GM12878 (cell line): ENCODE data around the gene AWAT1. TPM values are rescaled to one million over a fixed set of nuclear protein-coding genes. Genes with fewer than 3 reads are reported as not detected.

Experiments
- ATAC-seq: fragments of 200-7000 bp; cut with Tn5 transposase; 3 replicates; pipeline ENCODE4 v1.9.1; 2020; ENCODE audit warnings: mild to moderate bottlenecking, moderate library complexity
- BruUV-seq: library from RNA; stranded (reverse); fragments of 400-500 nt; replicated peaks from 2 replicates; lab custom pipeline; 2021; lab: Mats Ljungman, UMichigan
- CTCF ChIA-PET: fragments of 300-600 bp; sonication (Branson Sonifier 250); formaldehyde crosslinking; extraction: SDS; loops from one replicate; lab custom pipeline; 2021; ENCODE audit warnings: inconsistent platforms; lab: Yijun Ruan, JAX
- POLR2A ChIA-PET: fragments of 350-600 bp; formaldehyde crosslinking; extraction: SDS; loops from one replicate; lab custom pipeline; 2021; ENCODE audit warnings: inconsistent platforms; lab: Charles Lee
- RAD21 ChIA-PET: fragments of 300-600 bp; sonication (Branson Sonifier 250); formaldehyde crosslinking; loops from one replicate; lab custom pipeline; 2023; ENCODE audit warnings: antibody characterized with exemption; ENCODE audit not compliant: unreplicated experiment; lab: Charles Lee
- SMC1A ChIA-PET: fragments of 300-600 bp; sonication (Branson Sonifier 250); formaldehyde crosslinking; loops from one replicate; lab custom pipeline; 2023; ENCODE audit not compliant: unreplicated experiment, uncharacterized antibody; lab: Charles Lee
- DNase-seq: peaks from one replicate; pipeline ENCODE4 v3.0.0-alpha.2; 2011; ENCODE audit warnings: low read depth, low spot score
- FAIRE-seq: peaks from 3 replicates; lab custom pipeline; 2011; peaks lifted over from hg19 to GRCh38; lab: Jason Lieb, UNC
- H2AFZ ChIP-seq: 2 replicates; pipeline ENCODE4 v1.6.0; 2011; ENCODE audit warnings: low read depth, low read length, control low read depth; ENCODE audit not compliant: control insufficient read depth
- H3K27ac ChIP-seq: 2 replicates; pipeline ENCODE4 v1.5.1; 2011; ENCODE audit warnings: control low read depth; ENCODE audit not compliant: control insufficient read depth, insufficient read depth
- H3K27me3 ChIP-seq, 2 experiments: replicated peaks in 1 of 2; 2 replicates each; pipeline versions ENCODE4 v1.6.0 to v1.6.1; 2011; ENCODE audit warnings: low read length in 1 of 2; ENCODE audit not compliant: control insufficient read depth in 2 of 2, insufficient read depth in 2 of 2
- H3K36me3 ChIP-seq, 2 experiments: 2 replicates each; pipeline ENCODE4 v1.5.1; 2011; ENCODE audit warnings: low read length in 1 of 2; ENCODE audit not compliant: control insufficient read depth in 2 of 2, insufficient read depth in 2 of 2
- H3K4me1 ChIP-seq: 2 replicates; pipeline ENCODE4 v1.6.1; 2011; ENCODE audit warnings: mild to moderate bottlenecking, low read length, moderate library complexity, mixed read lengths; ENCODE audit not compliant: control insufficient read depth, insufficient read depth
- H3K4me2 ChIP-seq: 2 replicates; pipeline ENCODE4 v1.6.0; 2011; ENCODE audit warnings: control low read depth; ENCODE audit not compliant: control insufficient read depth, insufficient read depth
- H3K4me3 ChIP-seq: fragments of 200-600 bp; sonication (generic); 2 replicates; pipeline ENCODE4 v1.5.1; 2016
- H3K79me2 ChIP-seq: 2 replicates; pipeline ENCODE4 v1.6.0; 2011; ENCODE audit warnings: low read length; ENCODE audit not compliant: control insufficient read depth, insufficient read depth
- H3K9ac ChIP-seq: 2 replicates; pipeline ENCODE4 v1.8.0; 2011; ENCODE audit warnings: low read length, control low read depth, mixed read lengths; ENCODE audit not compliant: control insufficient read depth, insufficient read depth
- H3K9me3 ChIP-seq: replicated peaks from 3 replicates; pipeline ENCODE4 v1.5.1; 2011; ENCODE audit warnings: mild to moderate bottlenecking, low read length; ENCODE audit not compliant: control insufficient read depth, insufficient read depth
- H4K20me1 ChIP-seq: 2 replicates; pipeline ENCODE4 v1.6.0; 2011; ENCODE audit not compliant: control insufficient read depth, insufficient read depth
- BRCA1 ChIP-seq: IDR thresholded peaks from 2 replicates; pipeline ENCODE4 v1.6.1; 2011; ENCODE audit warnings: low read depth, low read length, improper control_type of control experiment
- ESRRA ChIP-seq: IDR thresholded peaks from 2 replicates; pipeline ENCODE4 v1.6.1; 2012; ENCODE audit warnings: mild to moderate bottlenecking, low read length, improper control_type of control experiment
- FOXK2 ChIP-seq: fragments of 450-650 bp; IDR thresholded peaks from 2 replicates; pipeline ENCODE4 v1.6.1; 2017; ENCODE audit warnings: mild to moderate bottlenecking, moderate library complexity
- HDGF ChIP-seq: fragments of 450-650 bp; IDR thresholded peaks from 2 replicates; pipeline ENCODE4 v1.6.1; 2016; ENCODE audit warnings: antibody characterized with exemption
- RBBP5 ChIP-seq: fragments of 200-600 bp; sonication (generic); conservative IDR thresholded peaks from 2 replicates; pipeline ENCODE4 v1.6.1; 2016
- WRNIP1 ChIP-seq: IDR thresholded peaks from 2 replicates; pipeline ENCODE4 v1.6.1; 2011; ENCODE audit warnings: low read depth, low read length, improper control_type of control experiment, borderline replicate concordance
- ZNF207 ChIP-seq: fragments of 450-650 bp; IDR thresholded peaks from 2 replicates; pipeline ENCODE4 v1.6.1; 2014; ENCODE audit warnings: antibody characterized with exemption, mild to moderate bottlenecking, borderline replicate concordance
- ZNF274 ChIP-seq: IDR thresholded peaks from one replicate; pipeline ENCODE4 v1.8.0; 2011; ENCODE audit not compliant: insufficient read length, insufficient read depth
- ZZZ3 ChIP-seq: IDR thresholded peaks from 2 replicates; pipeline ENCODE4 v1.6.1; 2011; ENCODE audit warnings: low read depth; ENCODE audit not compliant: control insufficient read depth, insufficient read length
- WGBS: methylation state at CpG from one replicate; pipeline ENCODE4 v1.1.6; 2016; ENCODE audit warnings: low lambda C conversion rate; ENCODE audit not compliant: insufficient replicate concordance, insufficient coverage; ENCODE audit errors: missing lambda C conversion rate; 5-methylcytosine and 5-hydroxymethylcytosine counted together
- in situ Hi-C: fragments of 300-500 bp; cut with MboI; formaldehyde crosslinking; loops from 9 replicates; pipeline ENCODE4 v1.14.3; 2018; ENCODE audit warnings: mixed read lengths
- intact Hi-C: fragments of 100-400 bp; cut with micrococcal nuclease; formaldehyde crosslinking; loops from one replicate; pipeline ENCODE4 v1.14.2; 2022; ENCODE audit not compliant: unreplicated experiment
- polyA plus RNA-seq, 11 experiments: library from polyadenylated mRNA; depleted of rRNA in 4 of 11; unstranded in 6 of 11; stranded (reverse) in 5 of 11; fragments of >200 nt; fragmentation: Nextera tagmentation in 4 of 11; fragmentation: Illumina TruSeq in 1 of 11; extraction: Ambion mirVana in 4 of 11; extraction: Trizol in 1 of 11; gene quantifications; 1 replicate in 1 of 11; 2 replicates in 10 of 11; pipeline versions ENCODE4 v1.2.1 to v1.2.3, GENCODE V29; 2011 to 2016; ENCODE audit warnings: inconsistent platforms in 2 of 11, missing spikeins in 2 of 11, low read depth in 1 of 11
- total RNA-seq, 4 experiments: library from RNA; depleted of rRNA in 3 of 4; stranded (reverse); fragments of >200 nt in 3 of 4; fragmentation: Illumina TruSeq in 1 of 4; extraction: Trizol in 1 of 4; gene quantifications; 2 replicates each; pipeline versions ENCODE4 v1.2.1 to v1.2.3, GENCODE V29; 2013 to 2021
- TF ChIP-seq, protein P1 (sequence below): fragments of 450-650 bp; IDR thresholded peaks from 2 replicates; pipeline ENCODE4 v1.6.1; 2017; ENCODE audit warnings: mild to moderate bottlenecking, moderate library complexity
- TF ChIP-seq, protein P2 (sequence below): fragments of 450-650 bp; IDR thresholded peaks from 2 replicates; pipeline ENCODE4 v1.6.1; 2017; ENCODE audit warnings: mild to moderate bottlenecking

The AWAT1 gene
- total and polyA plus RNA-seq, 10 of the 15 experiments (the other 5 are each of a cell fraction or from before 2014, with no cell fraction given): not detected

DNA sequence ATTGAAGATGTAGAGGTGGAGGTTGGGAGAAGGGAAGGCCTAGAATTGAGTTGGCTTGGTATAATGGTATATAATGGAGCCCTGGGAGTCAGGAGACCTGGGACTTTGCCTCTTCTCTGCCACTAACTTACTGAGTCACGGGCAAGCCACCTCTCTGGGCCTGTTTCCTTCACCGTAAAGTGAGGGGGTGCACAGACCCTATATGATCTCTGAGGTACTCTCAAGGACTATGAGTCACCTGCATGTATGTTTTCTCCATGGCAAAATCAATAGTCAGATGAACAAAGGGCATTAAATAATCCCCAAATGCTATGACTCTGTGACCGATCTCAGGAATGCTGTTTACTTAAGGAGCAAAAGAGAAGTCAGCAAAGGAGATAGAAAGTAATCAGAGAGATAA, 20.5 kb downstream of the AWAT1 start:
- TF ChIP-seq ZZZ3 (no peak), ESRRA (no peak), WRNIP1 (no peak), RBBP5 (no peak), FOXK2 (no peak), ZNF274 (no peak), HDGF (no peak), ZNF207 (no peak), BRCA1 (no peak)
- TF ChIP-seq, protein P1, sequence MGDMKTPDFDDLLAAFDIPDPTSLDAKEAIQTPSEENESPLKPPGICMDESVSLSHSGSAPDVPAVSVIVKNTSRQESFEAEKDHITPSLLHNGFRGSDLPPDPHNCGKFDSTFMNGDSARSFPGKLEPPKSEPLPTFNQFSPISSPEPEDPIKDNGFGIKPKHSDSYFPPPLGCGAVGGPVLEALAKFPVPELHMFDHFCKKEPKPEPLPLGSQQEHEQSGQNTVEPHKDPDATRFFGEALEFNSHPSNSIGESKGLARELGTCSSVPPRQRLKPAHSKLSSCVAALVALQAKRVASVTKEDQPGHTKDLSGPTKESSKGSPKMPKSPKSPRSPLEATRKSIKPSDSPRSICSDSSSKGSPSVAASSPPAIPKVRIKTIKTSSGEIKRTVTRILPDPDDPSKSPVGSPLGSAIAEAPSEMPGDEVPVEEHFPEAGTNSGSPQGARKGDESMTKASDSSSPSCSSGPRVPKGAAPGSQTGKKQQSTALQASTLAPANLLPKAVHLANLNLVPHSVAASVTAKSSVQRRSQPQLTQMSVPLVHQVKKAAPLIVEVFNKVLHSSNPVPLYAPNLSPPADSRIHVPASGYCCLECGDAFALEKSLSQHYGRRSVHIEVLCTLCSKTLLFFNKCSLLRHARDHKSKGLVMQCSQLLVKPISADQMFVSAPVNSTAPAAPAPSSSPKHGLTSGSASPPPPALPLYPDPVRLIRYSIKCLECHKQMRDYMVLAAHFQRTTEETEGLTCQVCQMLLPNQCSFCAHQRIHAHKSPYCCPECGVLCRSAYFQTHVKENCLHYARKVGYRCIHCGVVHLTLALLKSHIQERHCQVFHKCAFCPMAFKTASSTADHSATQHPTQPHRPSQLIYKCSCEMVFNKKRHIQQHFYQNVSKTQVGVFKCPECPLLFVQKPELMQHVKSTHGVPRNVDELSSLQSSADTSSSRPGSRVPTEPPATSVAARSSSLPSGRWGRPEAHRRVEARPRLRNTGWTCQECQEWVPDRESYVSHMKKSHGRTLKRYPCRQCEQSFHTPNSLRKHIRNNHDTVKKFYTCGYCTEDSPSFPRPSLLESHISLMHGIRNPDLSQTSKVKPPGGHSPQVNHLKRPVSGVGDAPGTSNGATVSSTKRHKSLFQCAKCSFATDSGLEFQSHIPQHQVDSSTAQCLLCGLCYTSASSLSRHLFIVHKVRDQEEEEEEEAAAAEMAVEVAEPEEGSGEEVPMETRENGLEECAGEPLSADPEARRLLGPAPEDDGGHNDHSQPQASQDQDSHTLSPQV: no peak
- TF ChIP-seq, protein P2, sequence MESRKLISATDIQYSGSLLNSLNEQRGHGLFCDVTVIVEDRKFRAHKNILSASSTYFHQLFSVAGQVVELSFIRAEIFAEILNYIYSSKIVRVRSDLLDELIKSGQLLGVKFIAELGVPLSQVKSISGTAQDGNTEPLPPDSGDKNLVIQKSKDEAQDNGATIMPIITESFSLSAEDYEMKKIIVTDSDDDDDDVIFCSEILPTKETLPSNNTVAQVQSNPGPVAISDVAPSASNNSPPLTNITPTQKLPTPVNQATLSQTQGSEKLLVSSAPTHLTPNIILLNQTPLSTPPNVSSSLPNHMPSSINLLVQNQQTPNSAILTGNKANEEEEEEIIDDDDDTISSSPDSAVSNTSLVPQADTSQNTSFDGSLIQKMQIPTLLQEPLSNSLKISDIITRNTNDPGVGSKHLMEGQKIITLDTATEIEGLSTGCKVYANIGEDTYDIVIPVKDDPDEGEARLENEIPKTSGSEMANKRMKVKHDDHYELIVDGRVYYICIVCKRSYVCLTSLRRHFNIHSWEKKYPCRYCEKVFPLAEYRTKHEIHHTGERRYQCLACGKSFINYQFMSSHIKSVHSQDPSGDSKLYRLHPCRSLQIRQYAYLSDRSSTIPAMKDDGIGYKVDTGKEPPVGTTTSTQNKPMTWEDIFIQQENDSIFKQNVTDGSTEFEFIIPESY: no peak
- DNase-seq: no peak
- ChIA-PET SMC1A (no interaction called here), POLR2A (no interaction called here), RAD21 (no interaction called here), CTCF (no interaction called here)
- Histone ChIP-seq H3K27ac (no peak overlapping the region), H2AFZ (no peak overlapping the region), H3K9ac (no peak overlapping the region), H3K79me2 (no peaks in the 10 kb centered on the region), H4K20me1 (no peaks in the 10 kb centered on the region), H3K4me3 (no peak overlapping the region), H3K36me3 (no peaks in the 10 kb centered on the region), H3K9me3 (no peaks in the 10 kb centered on the region), H3K27me3 (no peaks in the 10 kb centered on the region), H3K4me1 (no peaks in the 10 kb centered on the region), H3K4me2 (no peak overlapping the region)
- in situ Hi-C loops: no loop called here
- no peak for ATAC-seq
- WGBS: 69% methylated on average over 3 of the region's 3 CpGs
- intact Hi-C loops: no loop called here
- FAIRE-seq: no peak
- BruUV-seq: no TSS peak
